GM12801 (cell line): ENCODE data around the gene MRPS27.

Experiments
- CTCF ChIP-seq: IDR thresholded peaks from one replicate; pipeline ENCODE4 v1.5.1; 2011; ENCODE audit warnings: control low read depth; ENCODE audit not compliant: insufficient read length; ENCODE audit errors: extremely low read depth

Gene MRPS27

GRCh38 chr5:72326306-72326649, 6.2 kb upstream of the MRPS27 start:
- TF ChIP-seq CTCF = no peak

DNA sequence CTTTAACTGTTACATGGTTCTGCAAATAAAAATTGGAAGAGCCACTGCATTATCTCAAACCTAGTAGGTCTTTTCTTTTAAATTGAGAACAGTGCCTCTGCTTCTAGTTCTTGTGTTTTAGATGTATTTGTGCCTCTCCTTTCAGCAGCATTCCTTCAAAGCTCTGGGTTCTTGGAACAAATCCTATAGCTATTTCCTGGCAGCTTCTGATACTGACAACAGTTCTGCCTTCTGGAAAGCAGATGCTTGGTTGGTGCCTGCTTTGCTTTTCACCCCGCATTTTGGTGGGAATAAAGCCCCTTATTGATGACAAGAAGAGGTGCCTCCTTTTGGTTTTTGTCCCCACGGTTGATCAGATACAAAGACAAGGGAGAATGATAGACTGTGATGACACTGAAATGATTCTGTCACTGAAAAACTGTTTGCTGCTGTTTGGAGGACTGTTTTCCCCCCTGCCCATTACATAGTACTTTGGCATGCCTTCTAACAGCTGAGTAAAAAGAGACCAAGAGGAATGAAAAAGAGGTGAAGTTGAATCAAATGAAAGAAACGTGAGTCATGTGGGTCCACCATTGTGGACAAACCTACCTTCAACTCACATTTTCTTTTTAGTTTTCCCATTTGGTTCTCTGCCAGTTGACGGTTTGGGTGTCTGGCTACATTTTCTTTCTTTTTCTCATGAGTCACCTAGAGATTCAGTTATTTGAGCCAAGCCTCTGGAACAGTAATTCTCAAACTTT, 5.7 kb upstream of the MRPS27 start:
- no peak for TF ChIP-seq CTCF

GRCh38 chr5:72324189-72324825, 4.3 kb upstream of the MRPS27 start:
- TF ChIP-seq CTCF = no peak

- TF ChIP-seq CTCF = no peak
These were observed 5.4 kb downstream of the MRPS27 start for GRCh38 chr5:72314571-72315172.

GRCh38 chr5:72313141-72313540, 6.9 kb downstream of the MRPS27 start:
- TF ChIP-seq CTCF = no peak

- no peak for TF ChIP-seq CTCF
These were observed 11.2 kb downstream of the MRPS27 start for GRCh38 chr5:72308853-72309191.

DNA sequence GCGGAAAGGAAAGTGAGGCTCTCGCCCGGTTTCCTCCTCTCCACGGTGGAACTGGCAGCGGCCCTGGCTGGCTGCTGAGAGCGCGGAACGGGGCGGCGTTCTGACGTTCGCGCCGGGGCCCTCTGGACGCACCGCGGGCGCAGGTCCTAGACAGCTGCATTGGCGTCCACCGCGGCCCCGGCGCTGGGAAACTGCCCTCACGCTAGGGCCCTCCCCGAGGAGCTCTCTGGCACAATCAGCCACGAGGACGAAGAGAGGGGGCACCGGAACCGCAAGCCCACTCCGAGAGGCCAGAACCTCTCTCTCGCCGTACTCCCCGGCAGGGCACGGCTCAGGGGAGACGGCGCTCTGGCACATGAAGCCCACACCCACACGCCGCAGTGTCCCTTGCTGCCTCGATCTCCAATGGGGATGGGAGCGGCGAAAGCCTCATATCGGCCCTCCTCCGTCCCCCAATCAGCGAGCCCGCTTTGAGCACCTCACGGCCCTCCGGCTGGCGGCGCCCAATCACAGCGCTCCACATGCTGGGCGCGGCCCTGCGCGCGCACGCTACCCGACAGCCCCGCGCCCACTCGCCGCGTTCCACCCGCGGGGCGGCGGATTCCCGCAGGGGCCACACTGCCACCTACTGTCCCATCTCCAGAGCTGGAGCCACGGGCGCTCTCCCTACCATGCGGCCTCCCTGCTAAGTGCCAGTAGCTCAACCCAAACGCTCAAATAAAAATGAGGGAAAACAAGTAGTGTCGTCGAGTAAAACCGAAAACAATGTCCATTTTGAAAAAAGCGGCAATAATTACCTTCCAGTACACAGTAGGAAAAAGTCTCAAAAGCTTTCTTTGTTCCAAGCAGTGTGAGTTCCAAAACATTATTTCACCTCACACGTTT, 11.8 kb downstream of the MRPS27 start:
- TF ChIP-seq CTCF = no peak
